HUES64 (cell line): ENCODE measurements around the gene RNF225.
A peak's percentile ranks its signal among the peaks of the same experiment; 100 is the strongest.
"Not testable (repeated sequence)": the region's sequence is repeated elsewhere in the genome, so short reads cannot be mapped to it uniquely, and the experiment has no call there.

ENCODE experiments used
- H3K27ac ChIP-seq: 2 replicates; pipeline ENCODE4 v1.7.0; 2013; ENCODE audit warnings: low read depth, low read length, inconsistent platforms
- H3K27me3 ChIP-seq: 2 replicates; pipeline ENCODE4 v1.6.1; 2013; ENCODE audit warnings: mild to moderate bottlenecking, low read length; ENCODE audit not compliant: insufficient read depth
- H3K36me3 ChIP-seq: 2 replicates; pipeline ENCODE4 v1.6.1; 2013; ENCODE audit warnings: mild to moderate bottlenecking, low read length; ENCODE audit not compliant: insufficient read depth
- H3K4me1 ChIP-seq: 2 replicates; pipeline ENCODE4 v1.6.1; 2013; ENCODE audit warnings: mild to moderate bottlenecking, low read length, moderate library complexity; ENCODE audit not compliant: insufficient read depth
- H3K4me3 ChIP-seq: 2 replicates; pipeline ENCODE4 v1.5.1; 2013; ENCODE audit warnings: mild to moderate bottlenecking, low read length, moderate library complexity
- H3K9ac ChIP-seq: 2 replicates; pipeline ENCODE4 v1.6.1; 2013; ENCODE audit warnings: mild to moderate bottlenecking, low read depth, low read length
- H3K9me3 ChIP-seq: 2 replicates; pipeline ENCODE4 v1.6.1; 2013; ENCODE audit warnings: low read depth, low read length; ENCODE audit not compliant: insufficient read depth
- WGBS: fragments of 150-250, 120-280 bp; methylation state at CpG from one replicate; pipeline ENCODE4 v1.1.7; 2013; ENCODE audit warnings: missing lambda C conversion rate; 5-methylcytosine and 5-hydroxymethylcytosine counted together

The RNF225 gene

DNA sequence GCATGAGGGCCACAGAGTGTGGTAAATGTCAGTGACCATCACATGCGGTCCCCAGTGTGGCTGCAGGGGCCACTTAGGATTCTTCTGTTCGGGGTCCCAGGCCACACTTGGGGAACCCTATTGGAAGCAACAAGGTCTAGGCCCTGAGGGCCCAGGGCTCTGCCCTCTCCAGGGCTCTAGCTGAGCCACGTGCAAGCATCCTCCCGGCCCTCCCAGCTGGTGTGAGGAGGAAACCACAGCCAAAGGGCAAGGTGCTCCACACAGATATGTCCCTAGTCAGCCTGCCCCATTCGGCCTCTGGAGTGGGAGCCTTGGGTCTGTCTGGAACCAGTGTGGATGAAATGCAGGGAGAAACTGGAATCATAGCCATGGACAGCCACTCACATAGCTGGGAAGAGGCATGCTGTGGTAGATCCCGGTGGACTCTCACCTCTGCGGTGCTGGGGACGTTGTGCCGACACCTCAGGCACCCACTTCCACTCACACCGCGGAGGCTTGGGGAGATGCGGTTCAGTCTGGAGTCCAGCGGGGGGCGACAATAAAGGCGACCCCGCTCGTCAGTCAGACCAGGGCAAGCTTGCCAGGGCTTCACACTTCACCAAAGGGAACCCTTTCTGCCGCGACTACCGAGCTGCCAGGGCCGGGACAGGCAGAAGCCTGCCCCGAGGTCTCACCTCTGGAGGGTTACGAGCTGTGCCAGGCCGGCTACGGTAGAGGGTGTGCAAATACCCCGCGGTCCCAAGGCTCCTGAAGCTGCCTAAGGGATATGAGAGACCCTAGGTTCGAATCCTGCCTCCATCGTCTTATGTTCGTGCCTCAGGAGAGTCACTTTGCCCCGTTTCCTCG is 28.6 kb upstream of the RNF225 start:
- H3K27ac ChIP-seq: no peak overlapping the region
- no peak overlapping the region for H3K9ac ChIP-seq
- no peaks in the 10 kb centered on the region for H3K4me1 ChIP-seq
- no peak overlapping the region for H3K4me3 ChIP-seq
- no peaks in the 10 kb centered on the region for H3K36me3 ChIP-seq
- H3K9me3 ChIP-seq: no peaks in the 10 kb centered on the region
- 91% methylated on average over 32 of the region's 32 CpGs for WGBS
- no peaks in the 10 kb centered on the region for H3K27me3 ChIP-seq

DNA sequence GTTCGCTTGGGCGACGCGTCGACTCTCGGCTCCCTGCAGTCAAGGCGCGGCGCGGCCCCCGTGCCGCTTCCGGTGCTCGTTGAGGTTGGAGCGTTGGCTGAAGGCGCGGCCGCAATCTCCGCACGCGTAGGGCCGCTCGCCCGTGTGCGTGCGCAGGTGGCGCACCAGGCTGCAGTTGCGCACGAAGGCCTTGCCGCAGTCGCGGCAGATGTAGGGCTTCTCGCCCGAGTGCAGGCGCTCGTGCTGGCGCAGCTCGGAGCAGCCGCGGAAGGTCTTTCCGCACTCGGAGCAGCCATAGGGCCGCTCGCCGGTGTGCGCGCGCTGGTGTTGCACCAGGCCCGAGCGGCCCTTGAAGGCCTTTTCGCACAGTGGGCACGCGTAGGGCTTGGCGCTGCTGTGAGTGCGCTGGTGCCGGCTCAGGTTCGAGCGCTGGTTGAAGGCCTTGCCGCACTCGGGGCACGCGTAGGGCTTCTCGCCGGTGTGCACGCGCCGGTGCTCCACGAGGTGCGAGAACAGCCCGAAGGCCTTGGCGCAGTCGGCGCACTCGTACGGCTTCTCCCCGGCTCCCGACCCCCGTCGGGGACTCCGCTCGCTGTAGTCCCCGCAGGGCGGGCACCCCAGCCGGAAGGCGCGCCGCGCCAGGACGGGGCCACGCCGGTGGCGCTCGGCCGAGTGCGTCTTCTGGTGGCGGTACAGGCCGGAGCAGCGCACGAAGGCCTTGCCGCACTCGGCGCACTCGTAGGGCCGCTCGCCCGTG is 27.6 kb upstream of the RNF225 start:
- H3K27me3 ChIP-seq: no peaks in the 10 kb centered on the region
- no peaks in the 10 kb centered on the region for H3K4me1 ChIP-seq
- H3K4me3 ChIP-seq: no peak overlapping the region
- H3K27ac ChIP-seq: no peak overlapping the region
- no peaks in the 10 kb centered on the region for H3K9me3 ChIP-seq
- H3K9ac ChIP-seq: no peak overlapping the region
- 96% methylated on average over 106 of the region's 106 CpGs for WGBS
- H3K36me3 ChIP-seq: no peaks in the 10 kb centered on the region

DNA sequence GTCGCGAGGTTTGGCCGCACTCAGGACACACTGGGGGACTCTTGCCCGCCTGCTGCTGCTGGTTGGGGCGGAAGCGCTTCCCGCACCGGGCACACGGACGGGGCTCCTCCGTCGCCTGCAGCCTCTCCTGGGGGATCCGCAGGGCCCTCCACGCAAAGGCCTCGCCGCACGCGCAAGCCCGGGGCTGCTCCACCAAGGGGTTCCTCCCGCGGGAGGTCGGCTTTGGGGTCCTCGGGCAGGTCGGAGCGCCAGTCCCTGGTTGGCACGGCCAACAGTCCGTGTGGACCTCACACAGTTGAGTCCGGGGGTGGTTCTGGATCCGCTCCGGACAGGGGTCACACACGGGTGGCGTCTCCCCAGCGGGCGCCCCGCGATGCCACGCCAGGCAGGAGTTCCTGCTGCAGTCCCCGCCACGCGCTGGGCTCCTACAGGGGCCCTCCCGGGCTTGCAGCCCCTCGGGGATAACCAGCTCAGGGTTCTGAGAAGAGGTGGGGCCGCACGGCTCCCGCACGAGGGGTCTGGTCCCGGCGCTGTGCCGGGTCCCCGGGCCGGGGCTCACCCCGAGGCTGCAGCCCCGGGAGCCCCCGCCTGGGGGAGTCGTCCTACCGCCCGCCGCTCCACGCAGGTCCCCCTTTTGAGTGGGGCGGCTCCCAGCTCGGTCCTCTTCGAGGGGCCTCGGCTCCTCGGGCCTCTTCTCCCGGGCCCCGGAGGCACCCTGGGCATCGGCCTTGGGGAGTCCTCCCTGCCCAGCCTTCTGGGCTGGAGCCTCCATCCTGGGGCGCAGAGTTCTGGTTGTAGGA is 26.7 kb upstream of the RNF225 start:
- no peaks in the 10 kb centered on the region for H3K4me1 ChIP-seq

GRCh38 chr19:58372311-58373133 is 22.9 kb upstream of the RNF225 start:
- Histone ChIP-seq H3K9me3 (no peaks in the 10 kb centered on the region), H3K4me1 (no peaks in the 10 kb centered on the region), H3K27me3 (no peaks in the 10 kb centered on the region), H3K9ac (no peak overlapping the region), H3K27ac (no peak overlapping the region), H3K4me3 (no peak overlapping the region), H3K36me3 (no peaks in the 10 kb centered on the region)
- 79% methylated on average over 15 of the region's 15 CpGs for WGBS

More for the DNA sequence above, 26.7 kb upstream of the RNF225 start:
- Histone ChIP-seq H3K4me3 (no peak overlapping the region), H3K36me3 (no peaks in the 10 kb centered on the region), H3K27ac (no peak overlapping the region), H3K9me3 (no peaks in the 10 kb centered on the region), H3K27me3 (no peaks in the 10 kb centered on the region), H3K9ac (no peak overlapping the region)
- WGBS: 96% methylated on average over 68 of the region's 68 CpGs

DNA sequence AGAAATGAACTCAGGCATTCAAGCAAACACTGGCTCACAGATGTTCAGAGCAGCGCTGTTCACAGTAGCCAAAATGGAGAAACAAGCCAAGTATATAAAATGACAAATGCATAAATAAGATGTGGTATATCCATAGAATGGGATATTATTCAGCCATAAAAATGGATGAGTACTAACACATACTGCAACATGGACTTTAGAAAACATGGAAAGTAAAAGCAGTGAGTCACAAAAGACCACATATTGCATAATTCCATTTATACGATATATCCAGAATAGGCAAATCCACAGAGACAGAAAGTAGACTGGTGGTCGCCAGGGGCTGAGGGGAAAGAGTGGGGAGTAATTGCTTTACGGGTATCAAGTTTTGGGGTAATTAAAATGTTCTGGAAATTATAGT is 21.3 kb upstream of the RNF225 start:
- H3K4me3 ChIP-seq: no peak overlapping the region
- no peaks in the 10 kb centered on the region for H3K9me3 ChIP-seq
- no peaks in the 10 kb centered on the region for H3K27me3 ChIP-seq
- no peak overlapping the region for H3K27ac ChIP-seq
- H3K36me3 ChIP-seq: no peaks in the 10 kb centered on the region
- H3K9ac ChIP-seq: no peak overlapping the region
- WGBS: 97% methylated on average over 4 of the region's 4 CpGs
- H3K4me1 ChIP-seq: no peaks in the 10 kb centered on the region

- 80% methylated on average over 7 of the region's 7 CpGs for WGBS
- not testable (repeated sequence) for H3K9ac ChIP-seq, H3K27me3 ChIP-seq, H3K27ac ChIP-seq, H3K9me3 ChIP-seq, H3K36me3 ChIP-seq, H3K4me1 ChIP-seq, H3K4me3 ChIP-seq
Measured at GRCh38 chr19:58376724-58377123, 18.7 kb upstream of the RNF225 start.

GRCh38 chr19:58379246-58379645 is 16.2 kb upstream of the RNF225 start:
- Histone ChIP-seq H3K4me3 (no peak overlapping the region), H3K9me3 (no peaks in the 10 kb centered on the region), H3K4me1 (no peaks in the 10 kb centered on the region), H3K36me3 (no peaks in the 10 kb centered on the region), H3K9ac (no peak overlapping the region), H3K27ac (no peak overlapping the region), H3K27me3 (no peaks in the 10 kb centered on the region)
- 93% methylated on average over 6 of the region's 6 CpGs for WGBS

GRCh38 chr19:58380037-58380661 is 15.3 kb upstream of the RNF225 start:
- 11% methylated on average over 24 of the region's 24 CpGs for WGBS
- H3K27ac ChIP-seq: peak overlapping the region; percentile 86

DNA sequence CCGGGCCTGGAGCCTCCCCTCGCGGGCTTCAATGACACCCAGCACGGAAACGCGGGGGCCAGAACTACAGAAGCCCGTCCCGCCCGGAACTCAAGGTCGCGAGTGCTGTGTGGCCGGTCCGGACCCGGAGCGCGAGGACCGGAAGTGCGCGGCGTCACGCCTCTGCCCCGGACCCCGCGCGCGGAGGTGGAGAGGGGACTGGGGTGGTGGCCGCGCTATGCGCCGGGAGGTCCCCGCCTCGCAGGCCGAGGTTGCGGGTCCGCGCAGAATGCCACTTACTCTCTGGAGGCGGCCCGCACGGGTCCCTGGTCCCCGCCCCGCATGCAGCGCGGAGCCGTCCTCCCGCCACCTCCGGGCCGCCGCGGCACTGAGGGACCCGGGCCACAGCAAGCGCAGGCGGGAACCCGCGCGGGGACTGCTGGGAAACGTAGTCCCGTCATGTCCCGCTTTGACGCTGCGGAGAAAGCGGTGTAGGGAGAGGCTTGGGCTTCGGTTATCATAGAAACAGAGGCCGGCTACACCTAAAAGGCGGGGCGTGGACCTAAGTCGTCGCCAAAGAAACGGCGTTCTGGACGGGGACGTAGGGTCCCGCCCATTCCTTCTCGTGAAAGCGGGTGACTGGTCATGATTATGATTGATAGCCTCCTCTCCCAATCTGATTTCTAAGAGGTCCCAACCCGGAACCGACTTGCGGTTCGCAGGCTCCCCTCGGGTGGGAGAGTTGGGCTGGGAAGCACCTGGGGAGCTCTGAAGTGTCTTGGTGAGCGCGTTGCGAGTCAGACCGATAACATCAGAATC is 14.6 kb upstream of the RNF225 start, which contains the start of gene ZNF837:
Gene ZNF837 (minus strand): TSS at position 369 of the 798 bp plus-strand sequence. CDS start 11,698 bp downstream, outside the sequence.
- WGBS: under 1% methylated on average over 83 of the region's 83 CpGs
- Histone ChIP-seq H3K27me3 (no peaks in the 10 kb centered on the region), H3K27ac (peak within 1 kb of the TSS; percentile 86), H3K4me1 (peaks cover 7% of the 10 kb centered on the region), H3K9ac (peak within 1 kb of the TSS; percentile 88), H3K9me3 (no peaks in the 10 kb centered on the region), H3K4me3 (peak within 1 kb of the TSS; percentile 91), H3K36me3 (no peaks in the 10 kb centered on the region)

More at GRCh38 chr19:58380037-58380661, 15.3 kb upstream of the RNF225 start:
- H3K4me1 ChIP-seq: no peaks in the 10 kb centered on the region; the same call in none of the 2 replicates
- peak overlapping the region; percentile 88 for H3K9ac ChIP-seq
- H3K9me3 ChIP-seq: no peaks in the 10 kb centered on the region
- peak overlapping the region; percentile 91 for H3K4me3 ChIP-seq
- no peaks in the 10 kb centered on the region for H3K27me3 ChIP-seq
- no peaks in the 10 kb centered on the region for H3K36me3 ChIP-seq
